Stimulated activated CD8-positive, alpha-beta memory T cell treated with anti-CD3 and anti-CD28 coated beads, Interleukin-12 subunit alpha, Interleukin-12 subunit beta, amount 100 ng/mL, for 1 hour (primary cell): ENCODE measurements around the gene METTL25.

ENCODE experiments used
- DNase-seq: peaks from one replicate; pipeline ENCODE4 v3.0.0-alpha.2; 2020; ENCODE audit warnings: low read depth

Gene METTL25

GRCh38 chr12:82407481-82407880 is 49.2 kb downstream of the METTL25 start:
- no peak for DNase-seq

GRCh38 chr12:82408844-82409243 is 50.5 kb downstream of the METTL25 start:
- no peak for DNase-seq

GRCh38 chr12:82411546-82412230 is 53.4 kb downstream of the METTL25 start:
- DNase-seq = no peak

- DNase-seq = no peak
These were observed 53.9 kb downstream of the METTL25 start for GRCh38 chr12:82412246-82412645.

- no peak for DNase-seq
These were observed 55.7 kb downstream of the METTL25 start for GRCh38 chr12:82414044-82414443.

- DNase-seq = no peak
These were observed 56.6 kb downstream of the METTL25 start for GRCh38 chr12:82414926-82415325.

GRCh38 chr12:82415402-82415801 is 57.1 kb downstream of the METTL25 start:
- DNase-seq = no peak

- DNase-seq = no peak
These were observed 66.9 kb downstream of the METTL25 start for GRCh38 chr12:82425241-82425640.

GRCh38 chr12:82426081-82426480 is 67.8 kb downstream of the METTL25 start:
- DNase-seq = no peak

GRCh38 chr12:82426586-82426985 is 68.3 kb downstream of the METTL25 start:
- no peak for DNase-seq

GRCh38 chr12:82430541-82431145 is 72.3 kb downstream of the METTL25 start:
- no peak for DNase-seq

- no peak for DNase-seq
These were observed 76.1 kb downstream of the METTL25 start for GRCh38 chr12:82434392-82434911.

- no peak for DNase-seq
These were observed 78.0 kb downstream of the METTL25 start for GRCh38 chr12:82436354-82436753.

GRCh38 chr12:82437744-82438143 is 79.4 kb downstream of the METTL25 start:
- DNase-seq = no peak

- DNase-seq = no peak
These were observed 80.0 kb downstream of the METTL25 start for GRCh38 chr12:82438356-82438755.

- no peak for DNase-seq
These were observed 82.6 kb downstream of the METTL25 start for GRCh38 chr12:82440885-82441284.

- no peak for DNase-seq
These were observed 90.7 kb downstream of the METTL25 start for GRCh38 chr12:82448911-82449578.

GRCh38 chr12:82456633-82457032 is 98.3 kb downstream of the METTL25 start:
- no peak for DNase-seq

- DNase-seq = no peak
These were observed 99.8 kb downstream of the METTL25 start for GRCh38 chr12:82458101-82458500.

- DNase-seq = no peak
These were observed 103.1 kb downstream of the METTL25 start for GRCh38 chr12:82461393-82461792.

- no peak for DNase-seq
These were observed 103.5 kb downstream of the METTL25 start for GRCh38 chr12:82461836-82462235.

GRCh38 chr12:82468563-82468962 is 110.2 kb downstream of the METTL25 start:
- DNase-seq = no peak

- DNase-seq = no peak
These were observed 112.7 kb downstream of the METTL25 start for GRCh38 chr12:82470906-82471512.
